SU-DHL-6 (cell line): ENCODE results near the gene PPP2R3A.

Experiments
- CTCF ChIP-seq: fragments of 200-600 bp; sonication (generic); IDR thresholded peaks from one replicate; pipeline ENCODE4 v1.5.1; 2017; ENCODE audit warnings: antibody characterized with exemption, mild to moderate bottlenecking, low read length, moderate library complexity; ENCODE audit not compliant: insufficient read depth, poor library complexity, severe bottlenecking
- EZH2phosphoT487 ChIP-seq: fragments of 200-600 bp; sonication (generic), shearing (Covaris generic); conservative IDR thresholded peaks from 2 replicates; pipeline ENCODE4 v1.6.1; 2018; ENCODE audit warnings: mild to moderate bottlenecking, antibody characterized with exemption, low read length, moderate library complexity, mixed read lengths

- TF ChIP-seq EZH2phosphoT487: no peak
- TF ChIP-seq CTCF: no peak
These were observed 185.7 kb downstream of the PPP2R3A start for GRCh38 chr3:136151219-136151618.
